IMR-90 (cell line): Measurements from ENCODE around the gene RELN. TPM values are rescaled to one million over a fixed set of nuclear protein-coding genes. Genes with fewer than 3 reads are reported as not detected.

Experiments
- ATAC-seq: fragments of 200-7000 bp; cut with Tn5 transposase; 2 replicates; pipeline ENCODE4 v1.9.1; 2020; ENCODE audit warnings: low read depth, mild to moderate bottlenecking, moderate library complexity
- BruUV-seq: library from RNA; stranded (reverse); fragments of 400-500 nt; replicated peaks from 2 replicates; lab custom pipeline; 2021; lab: Mats Ljungman, UMichigan
- CTCF ChIA-PET: fragments of 300-600 bp; formaldehyde crosslinking; extraction: SDS; loops from one replicate; lab custom pipeline; 2021; ENCODE audit warnings: antibody characterized with exemption; lab: Yijun Ruan, JAX
- POLR2A ChIA-PET: fragments of 300-600 bp; sonication (Branson Sonifier 250); formaldehyde crosslinking; loops from one replicate; lab custom pipeline; 2022; ENCODE audit warnings: antibody characterized with exemption; ENCODE audit not compliant: unreplicated experiment; lab: Charles Lee
- DNase-seq: peaks from one replicate; pipeline ENCODE4 v3.0.0; 2013
- H2AFZ ChIP-seq: replicated peaks from 2 replicates; pipeline ENCODE3; 2013; ENCODE audit warnings: low read length, mild to moderate bottlenecking; ENCODE audit not compliant: poor library complexity
- H2AK5ac ChIP-seq: 2 replicates; pipeline ENCODE4 v1.6.1; 2013; ENCODE audit warnings: low read depth, low read length, inconsistent platforms
- H2AK9ac ChIP-seq: replicated peaks from 2 replicates; pipeline ENCODE3; 2013; ENCODE audit warnings: mild to moderate bottlenecking, low read depth, low read length, moderate library complexity; ENCODE audit not compliant: poor library complexity
- H2BK120ac ChIP-seq: 2 replicates; pipeline ENCODE4 v1.6.1; 2013; ENCODE audit warnings: low read depth, low read length, inconsistent platforms
- H2BK15ac ChIP-seq: 3 replicates; pipeline ENCODE4 v1.6.1; 2013; ENCODE audit warnings: low read depth, low read length, inconsistent platforms
- H2BK20ac ChIP-seq: 2 replicates; pipeline ENCODE4 v1.6.1; 2013; ENCODE audit warnings: low read depth, mild to moderate bottlenecking, inconsistent platforms, low read length, moderate library complexity
- H2BK5ac ChIP-seq: 2 replicates; pipeline ENCODE4 v1.6.1; 2013; ENCODE audit warnings: mild to moderate bottlenecking, low read depth, low read length, inconsistent platforms; ENCODE audit not compliant: poor library complexity, severe bottlenecking
- H3K14ac ChIP-seq: replicated peaks from 2 replicates; pipeline ENCODE4 v1.6.1; 2013; ENCODE audit warnings: low read depth, low read length, inconsistent platforms
- H3K18ac ChIP-seq: 2 replicates; pipeline ENCODE4 v1.6.1; 2013; ENCODE audit warnings: low read depth, low read length, control low read depth
- H3K23ac ChIP-seq: 2 replicates; pipeline ENCODE4 v1.6.1; 2013; ENCODE audit warnings: low read depth, low read length, inconsistent platforms
- H3K27ac ChIP-seq: 2 replicates; pipeline ENCODE4 v1.5.1; 2013; ENCODE audit warnings: mild to moderate bottlenecking, control low read depth, low read length; ENCODE audit not compliant: insufficient read depth
- H3K27me3 ChIP-seq: 2 replicates; pipeline ENCODE4 v1.6.1; 2013; ENCODE audit warnings: low read length; ENCODE audit not compliant: control insufficient read depth, insufficient read depth
- H3K36me3 ChIP-seq: 2 replicates; pipeline ENCODE4 v1.6.1; 2013; ENCODE audit warnings: low read length, mixed read lengths; ENCODE audit not compliant: control insufficient read depth, insufficient read depth
- H3K4ac ChIP-seq: 2 replicates; pipeline ENCODE4 v1.6.1; 2013; ENCODE audit warnings: low read depth, low read length, inconsistent platforms
- H3K4me1 ChIP-seq: 2 replicates; pipeline ENCODE4 v1.6.1; 2013; ENCODE audit warnings: low read length, mixed read lengths; ENCODE audit not compliant: control insufficient read depth, insufficient read depth
- H3K4me2 ChIP-seq: 2 replicates; pipeline ENCODE4 v1.6.1; 2013; ENCODE audit warnings: low read depth, mild to moderate bottlenecking, control low read depth, low read length, moderate library complexity
- H3K4me3 ChIP-seq: 2 replicates; pipeline ENCODE4 v1.5.1; 2013; ENCODE audit warnings: low read depth, mild to moderate bottlenecking, control low read depth, low read length, moderate library complexity; ENCODE audit not compliant: insufficient read depth
- H3K56ac ChIP-seq: 2 replicates; pipeline ENCODE4 v1.6.1; 2013; ENCODE audit warnings: low read length, inconsistent platforms; ENCODE audit not compliant: insufficient read depth; ENCODE audit errors: extremely low read depth
- H3K79me1 ChIP-seq, 2 experiments: 2 replicates each; pipeline ENCODE4 v1.6.1; 2013; ENCODE audit warnings: low read length in 2 of 2, inconsistent platforms in 1 of 2, low read depth in 1 of 2
- H3K9ac ChIP-seq: 2 replicates; pipeline ENCODE4 v1.6.1; 2013; ENCODE audit warnings: low read depth, low read length, control low read depth
- H3K9me1 ChIP-seq: 2 replicates; pipeline ENCODE4 v1.6.1; 2013; ENCODE audit warnings: low read length, inconsistent platforms; ENCODE audit not compliant: insufficient read depth
- H3K9me3 ChIP-seq: 2 replicates; pipeline ENCODE4 v1.6.1; 2013; ENCODE audit warnings: low read length; ENCODE audit not compliant: control insufficient read depth, insufficient read depth
- H4K20me1 ChIP-seq: 2 replicates; pipeline ENCODE4 v1.6.1; 2013; ENCODE audit warnings: low read length, inconsistent platforms; ENCODE audit not compliant: insufficient read depth
- H4K5ac ChIP-seq: 2 replicates; pipeline ENCODE4 v1.6.1; 2013; ENCODE audit warnings: mild to moderate bottlenecking, low read depth, low read length, control low read depth
- H4K8ac ChIP-seq, 2 experiments: 2 replicates each; pipeline ENCODE4 v1.6.1; 2013; ENCODE audit warnings: low read depth in 2 of 2, low read length in 2 of 2, control low read depth in 1 of 2, inconsistent platforms in 1 of 2
- H4K91ac ChIP-seq: 2 replicates; pipeline ENCODE4 v1.6.1; 2013; ENCODE audit warnings: low read depth, low read length, inconsistent platforms; ENCODE audit not compliant: insufficient read depth
- CHD1 ChIP-seq: IDR thresholded peaks from 2 replicates; pipeline ENCODE4 v1.6.1; 2012; ENCODE audit warnings: low read depth, low read length, improper control_type of control experiment
- WGBS, 2 experiments: methylation state at CpG; one replicate each; pipeline versions ENCODE4 v1.1.5 to v1.1.7; 2013; ENCODE audit warnings: missing lambda C conversion rate in 2 of 2; ENCODE audit not compliant: insufficient read length in 1 of 2; ENCODE audit errors: extremely low coverage in 2 of 2; 5-methylcytosine and 5-hydroxymethylcytosine counted together
- dilution Hi-C: fragments of 300-500 bp; cut with HindIII; formaldehyde crosslinking; loops from one replicate; pipeline ENCODE4 v1.14.3; 2018; ENCODE audit warnings: low sequenced_read_pairs; ENCODE audit not compliant: unreplicated experiment
- in situ Hi-C: fragments of 300-500 bp; cut with MboI; formaldehyde crosslinking; loops from 3 replicates; pipeline ENCODE4 v1.14.3; 2019; ENCODE audit warnings: low sequenced_read_pairs, inconsistent platforms, mixed read lengths
- intact Hi-C: fragments of 100-400 bp; cut with micrococcal nuclease; formaldehyde crosslinking; loops from 2 replicates; pipeline ENCODE4 v1.10.0; 2022
- polyA plus RNA-seq, 3 experiments: library from polyadenylated mRNA; depleted of rRNA; stranded (reverse); fragments of >200 nt; gene quantifications; 2 replicates each; pipeline ENCODE4 v1.2.3, GENCODE V29; 2012; ENCODE audit warnings: low replicate concordance in 1 of 3
- total RNA-seq: library from RNA; depleted of rRNA; stranded (reverse); fragments of >200 nt; gene quantifications from 2 replicates; pipeline ENCODE4 v1.2.3, GENCODE V29; 2012

Gene RELN
- total and polyA plus RNA-seq, 2 of the 4 experiments (the other 2 are of a cell fraction) = 14.7 to 23.7 TPM

- TF ChIP-seq CHD1 = no peak
- Histone ChIP-seq H3K14ac (no peak overlapping the region), H3K9ac (no peak overlapping the region), H2AK9ac (no peak overlapping the region), H4K91ac (no peak overlapping the region), H3K27me3 (no peaks in the 10 kb centered on the region), H3K27ac (no peak overlapping the region), H3K4me1 (peaks cover 2% of the 10 kb centered on the region; the same call in 1 of the 2 replicates), H3K4ac (no peak overlapping the region), H4K5ac (no peak overlapping the region), H3K23ac (no peak overlapping the region), H2AK5ac (no peak overlapping the region), H3K4me3 (no peak overlapping the region), H2BK15ac (no peak overlapping the region), H3K56ac (no peak overlapping the region), H2BK5ac (no peak overlapping the region), H3K36me3 (no peaks in the 10 kb centered on the region), H3K79me1 (peaks cover 0 to 4% of the 10 kb centered on the region in 2 experiments; a peak in 1 of 4 replicates), H2BK20ac (no peak overlapping the region), H2BK120ac (no peak overlapping the region), H3K9me1 (peaks cover 8% of the 10 kb centered on the region), H3K4me2 (no peak overlapping the region), H3K9me3 (no peaks in the 10 kb centered on the region), H3K18ac (no peak overlapping the region), H4K8ac (no peak overlapping the region), H4K20me1 (no peaks in the 10 kb centered on the region), H2AFZ (no peak overlapping the region)
- WGBS, 2 experiments = no CpG with 5 or more reads among the region's 3 CpGs
- no TSS peak for BruUV-seq
- no peak for ATAC-seq
- ChIA-PET POLR2A (no interaction called here), CTCF (no interaction called here)
- DNase-seq = no peak
- in situ Hi-C loops = no loop called here
- intact Hi-C loops = loop anchor here (10.0 kb wide), 1 partner anchor 315 kb away; no protein-coding TSS in a partner anchor
- dilution Hi-C loops = no loop called here
Observed at GRCh38 chr7:103889451-103889850, 100.0 kb downstream of the RELN start.
